ENCODE results near the gene PDCL3. TPM values are rescaled to one million over a fixed set of nuclear protein-coding genes. Genes with fewer than 3 reads are reported as not detected.

PDCL3 gene
- total RNA-seq, 2 donors from 2014 or later = 3.4 to 9.2 TPM

GRCh38 chr2:100603414-100603813 is 40.6 kb downstream of the PDCL3 start:
- H3K27ac ChIP-seq = no peak overlapping the region
- intact Hi-C loops (cut with DNase I) = no loop called here
- H3K4me1 ChIP-seq = no peaks in the 10 kb centered on the region
- DNase-seq (no peak), ATAC-seq (no peak)
- no peaks in the 10 kb centered on the region for H3K9me3 ChIP-seq
- H3K36me3 ChIP-seq (replicated peaks in 1 of 2; ENCODE audit: insufficient read depth in 1 of 2, low read depth in 2 of 2) = no peaks in the 10 kb centered on the region
- H3K4me3 ChIP-seq = no peak overlapping the region
- H3K27me3 ChIP-seq = no peaks in the 10 kb centered on the region
- 83 to 89% methylated on average over 7 of the region's 7 CpGs for WGBS, 2 donors
- TF ChIP-seq POLR2A (IDR thresholded peaks at IDR 0.05) = no peak
- no peak for TF ChIP-seq CTCF (IDR thresholded peaks at IDR 0.05)

GRCh38 chr2:100603948-100604633 is 41.3 kb downstream of the PDCL3 start:
- H3K36me3 ChIP-seq (replicated peaks in 1 of 2; ENCODE audit: insufficient read depth in 1 of 2, low read depth in 2 of 2) = no peaks in the 10 kb centered on the region
- intact Hi-C loops (cut with DNase I) = no loop called here
- WGBS, 2 donors = 65 to 67% methylated on average over 10 of the region's 10 CpGs
- H3K9me3 ChIP-seq = no peaks in the 10 kb centered on the region
- DNase-seq = no peak
- TF ChIP-seq CTCF (IDR thresholded peaks at IDR 0.05) (no peak), POLR2A (IDR thresholded peaks at IDR 0.05) (no peak)
- H3K4me3 ChIP-seq = no peak overlapping the region
- H3K4me1 ChIP-seq = no peaks in the 10 kb centered on the region
- no peaks in the 10 kb centered on the region for H3K27me3 ChIP-seq
- no peak for ATAC-seq
- no peak overlapping the region for H3K27ac ChIP-seq

- WGBS, 2 donors = 32 to 44% methylated on average over 5 of the region's 5 CpGs
- Histone ChIP-seq H3K4me3 (no peak overlapping the region), H3K27ac (no peak overlapping the region), H3K27me3 (no peaks in the 10 kb centered on the region), H3K9me3 (no peaks in the 10 kb centered on the region), H3K4me1 (no peaks in the 10 kb centered on the region), H3K36me3 (replicated peaks in 1 of 2; ENCODE audit: insufficient read depth in 1 of 2, low read depth in 2 of 2) (no peaks in the 10 kb centered on the region)
- TF ChIP-seq POLR2A (IDR thresholded peaks at IDR 0.05) (no peak), CTCF (IDR thresholded peaks at IDR 0.05) (no peak)
- DNase-seq = no peak
- intact Hi-C loops (cut with DNase I) = no loop called here
- no peak for ATAC-seq
Measured at GRCh38 chr2:100606332-100606725, 43.5 kb downstream of the PDCL3 start.

- intact Hi-C loops (cut with DNase I) = no loop called here
- no peak overlapping the region for H3K4me3 ChIP-seq
- DNase-seq = peak; percentile 17 to 33 (median 25)
- no peaks in the 10 kb centered on the region for H3K27me3 ChIP-seq
- H3K9me3 ChIP-seq = no peaks in the 10 kb centered on the region
- TF ChIP-seq POLR2A (IDR thresholded peaks at IDR 0.05) (no peak), CTCF (IDR thresholded peaks at IDR 0.05) (peak; percentile 59 to 77 (median 75))
- 44 to 50% methylated on average over 13 to 14 of the region's 14 CpGs for WGBS, 2 donors
- ATAC-seq = peak; percentile 42
- H3K4me1 ChIP-seq = no peaks in the 10 kb centered on the region
- H3K36me3 ChIP-seq (replicated peaks in 1 of 2; ENCODE audit: insufficient read depth in 1 of 2, low read depth in 2 of 2) = no peaks in the 10 kb centered on the region
- no peak overlapping the region for H3K27ac ChIP-seq
Measured at GRCh38 chr2:100606726-100607343, 44.0 kb downstream of the PDCL3 start.

Measured in body of pancreas (tissue), 4 donors.